GM23338 (cell line): ENCODE results near the gene PRPF31. TPM values are rescaled to one million over a fixed set of nuclear protein-coding genes. Genes with fewer than 3 reads are reported as not detected.
"Not testable (repeated sequence)": the region's sequence is repeated elsewhere in the genome, so short reads cannot be mapped to it uniquely, and the experiment has no call there.

Experiments
- ATAC-seq: fragments of 200-7000 bp; cut with Tn5 transposase; 3 replicates; pipeline ENCODE4 v1.9.1; 2020
- DNase-seq: peaks from one replicate; pipeline ENCODE4 v3.0.0-alpha.2; 2015; ENCODE audit warnings: low spot score
- H2AFZ ChIP-seq: fragments of 200-600 bp; sonication (generic); 2 replicates; pipeline ENCODE4 v1.8.0; 2016; ENCODE audit warnings: antibody characterized with exemption, mild to moderate bottlenecking, moderate library complexity
- H3F3A ChIP-seq: fragments of 200-600 bp; sonication (generic); replicated peaks from 2 replicates; pipeline ENCODE4 v1.8.0; 2017; ENCODE audit warnings: antibody characterized with exemption, mixed run types, low read depth
- H3K27ac ChIP-seq: fragments of 200-600 bp; sonication (generic); 2 replicates; pipeline ENCODE4 v1.6.1; 2016; ENCODE audit warnings: low read depth
- H3K27me3 ChIP-seq: fragments of 200-600 bp; sonication (generic); 2 replicates; pipeline ENCODE4 v1.8.0; 2016; ENCODE audit warnings: mild to moderate bottlenecking, mixed run types, moderate library complexity; ENCODE audit not compliant: insufficient read depth
- H3K36me3 ChIP-seq: fragments of 200-600 bp; sonication (generic); 2 replicates; pipeline ENCODE4 v1.8.0; 2016; ENCODE audit warnings: mild to moderate bottlenecking; ENCODE audit not compliant: insufficient read depth
- H3K4me1 ChIP-seq: fragments of 200-600 bp; sonication (generic); 2 replicates; pipeline ENCODE4 v1.8.0; 2016; ENCODE audit warnings: mild to moderate bottlenecking, moderate library complexity; ENCODE audit not compliant: insufficient read depth
- H3K4me2 ChIP-seq: fragments of 200-600 bp; sonication (generic); 2 replicates; pipeline ENCODE4 v1.7.1; 2017; ENCODE audit warnings: mixed run types
- H3K4me3 ChIP-seq: fragments of 200-600 bp; sonication (generic); 2 replicates; pipeline ENCODE4 v1.6.1; 2016; ENCODE audit warnings: mixed run types
- H3K79me2 ChIP-seq: fragments of 200-600 bp; sonication (generic); replicated peaks from 2 replicates; pipeline ENCODE4 v1.8.0; 2017; ENCODE audit warnings: mild to moderate bottlenecking; ENCODE audit not compliant: insufficient read depth
- H3K9me2 ChIP-seq: fragments of 200-600 bp; sonication (generic); 2 replicates; pipeline ENCODE4 v1.8.0; 2017; ENCODE audit not compliant: insufficient read depth
- H4K20me1 ChIP-seq: fragments of 200-600 bp; sonication (generic); replicated peaks from 2 replicates; pipeline ENCODE4 v1.8.0; 2017; ENCODE audit warnings: mild to moderate bottlenecking; ENCODE audit not compliant: insufficient read depth
- H3K27ac Mint-ChIP-seq: 2 replicates; pipeline ENCODE4 v1.8.0; 2020; ENCODE audit warnings: inconsistent platforms, mild to moderate bottlenecking, moderate library complexity, mixed read lengths
- H3K27me3 Mint-ChIP-seq: 3 replicates; pipeline ENCODE4 v1.8.0; 2022; ENCODE audit warnings: low read depth, mild to moderate bottlenecking, moderate library complexity, mixed read lengths, inconsistent platforms; ENCODE audit not compliant: insufficient read depth, poor library complexity
- H3K36me3 Mint-ChIP-seq: 3 replicates; pipeline ENCODE4 v1.8.0; 2021; ENCODE audit warnings: low read depth, mild to moderate bottlenecking, inconsistent platforms, moderate library complexity, mixed read lengths
- H3K4me1 Mint-ChIP-seq: 3 replicates; pipeline ENCODE4 v1.8.0; 2020; ENCODE audit warnings: mild to moderate bottlenecking, inconsistent platforms, mixed read lengths
- H3K4me3 Mint-ChIP-seq: 3 replicates; pipeline ENCODE4 v1.8.0; 2021; ENCODE audit warnings: moderate library complexity, mild to moderate bottlenecking, inconsistent platforms, mixed read lengths
- H3K9me3 Mint-ChIP-seq: 3 replicates; pipeline ENCODE4 v1.8.0; 2020; ENCODE audit warnings: moderate library complexity, mild to moderate bottlenecking, inconsistent platforms, mixed read lengths
- CREB1 ChIP-seq: fragments of 250-450 bp; sonication (Bioruptor Pico); IDR thresholded peaks from 2 replicates; pipeline ENCODE4 v1.5.0; 2020; ENCODE audit warnings: low read depth, mild to moderate bottlenecking, moderate library complexity
- EZH2phosphoT487 ChIP-seq: fragments of 200-600 bp; sonication (generic); IDR thresholded peaks from one replicate; pipeline ENCODE4 v1.8.1; 2018; ENCODE audit warnings: antibody characterized with exemption; ENCODE audit not compliant: unreplicated experiment
- ZNF331 ChIP-seq: fragments of 250-450 bp; sonication (Bioruptor Pico); IDR thresholded peaks from 2 replicates; pipeline ENCODE4 v1.5.0; 2020; ENCODE audit warnings: low read depth, mild to moderate bottlenecking, moderate library complexity
- polyA plus RNA-seq: library from polyadenylated mRNA; unstranded; fragments of >200 nt; fragmentation: Nextera tagmentation; extraction: Ambion mirVana; gene quantifications from 2 replicates; pipeline ENCODE4 v1.2.1, GENCODE V29; 2016
- total RNA-seq: library from RNA; depleted of rRNA; stranded (reverse); fragments of >200 nt; shearing (Covaris generic); gene quantifications from 2 replicates; pipeline ENCODE4 v1.2.3, GENCODE V29; 2014
- TF ChIP-seq, protein P1 (sequence below), 2 experiments: fragments of 200-600 bp in 1 of 2; sonication (generic) in 1 of 2; conservative IDR thresholded peaks; 2 replicates each; pipeline versions ENCODE4 v1.5.1 to v1.6.1; 2016 to 2017; ENCODE audit warnings: antibody characterized with exemption in 2 of 2, low read depth in 2 of 2, mild to moderate bottlenecking in 2 of 2, moderate library complexity in 1 of 2
- TF ChIP-seq, protein P2 (sequence below): IDR thresholded peaks from one replicate; pipeline ENCODE4 v1.6.1; 2018; ENCODE audit warnings: antibody characterized with exemption; ENCODE audit not compliant: unreplicated experiment

Gene PRPF31
- total and polyA plus RNA-seq, 2 experiments from 2014 or later = 83.3 to 94.2 TPM

DNA sequence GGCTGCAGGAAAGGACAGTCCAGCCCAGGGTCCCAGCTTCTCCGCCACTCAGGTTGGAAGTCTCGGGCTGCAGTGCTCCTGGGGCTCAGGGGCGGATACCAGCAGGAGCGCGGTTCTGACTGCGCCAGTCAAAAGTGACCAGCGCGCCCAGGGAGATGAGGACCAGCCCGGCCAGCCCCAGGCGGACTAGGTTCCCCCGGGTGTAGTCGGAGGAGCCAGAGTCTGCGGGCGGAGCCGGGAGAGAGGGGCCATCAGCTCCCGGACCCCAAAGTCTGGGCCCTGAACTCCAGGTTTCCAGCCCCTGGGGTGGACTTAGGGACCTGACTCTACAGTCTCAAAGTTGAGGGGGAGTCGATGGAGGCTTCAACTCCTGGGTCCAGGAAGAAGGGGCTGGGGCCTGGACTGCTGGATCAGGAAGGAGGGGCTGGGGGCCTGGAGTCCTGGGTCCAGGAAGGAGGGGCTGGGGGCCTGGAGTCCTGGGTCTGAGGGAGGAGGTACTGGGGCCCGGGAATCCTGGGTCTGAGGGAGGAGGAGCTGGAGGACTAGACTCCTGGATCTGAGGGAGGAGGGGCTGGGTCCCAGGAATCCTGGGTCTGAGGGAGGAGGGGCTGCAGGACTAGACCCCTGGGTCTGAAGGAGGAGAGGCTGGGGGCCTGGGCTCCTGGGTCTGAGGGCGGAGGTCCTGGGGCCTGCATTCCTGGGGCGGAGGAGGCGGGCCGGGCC lies 20.3 kb upstream of the PRPF31 start (continued):
- TF ChIP-seq, protein P1, sequence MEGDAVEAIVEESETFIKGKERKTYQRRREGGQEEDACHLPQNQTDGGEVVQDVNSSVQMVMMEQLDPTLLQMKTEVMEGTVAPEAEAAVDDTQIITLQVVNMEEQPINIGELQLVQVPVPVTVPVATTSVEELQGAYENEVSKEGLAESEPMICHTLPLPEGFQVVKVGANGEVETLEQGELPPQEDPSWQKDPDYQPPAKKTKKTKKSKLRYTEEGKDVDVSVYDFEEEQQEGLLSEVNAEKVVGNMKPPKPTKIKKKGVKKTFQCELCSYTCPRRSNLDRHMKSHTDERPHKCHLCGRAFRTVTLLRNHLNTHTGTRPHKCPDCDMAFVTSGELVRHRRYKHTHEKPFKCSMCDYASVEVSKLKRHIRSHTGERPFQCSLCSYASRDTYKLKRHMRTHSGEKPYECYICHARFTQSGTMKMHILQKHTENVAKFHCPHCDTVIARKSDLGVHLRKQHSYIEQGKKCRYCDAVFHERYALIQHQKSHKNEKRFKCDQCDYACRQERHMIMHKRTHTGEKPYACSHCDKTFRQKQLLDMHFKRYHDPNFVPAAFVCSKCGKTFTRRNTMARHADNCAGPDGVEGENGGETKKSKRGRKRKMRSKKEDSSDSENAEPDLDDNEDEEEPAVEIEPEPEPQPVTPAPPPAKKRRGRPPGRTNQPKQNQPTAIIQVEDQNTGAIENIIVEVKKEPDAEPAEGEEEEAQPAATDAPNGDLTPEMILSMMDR (conservative IDR thresholded peaks at IDR 0.05; ENCODE audit: low read depth in 2 of 2) = no peak
- TF ChIP-seq CREB1 (CRISPR knock-in tag) = no peak

DNA sequence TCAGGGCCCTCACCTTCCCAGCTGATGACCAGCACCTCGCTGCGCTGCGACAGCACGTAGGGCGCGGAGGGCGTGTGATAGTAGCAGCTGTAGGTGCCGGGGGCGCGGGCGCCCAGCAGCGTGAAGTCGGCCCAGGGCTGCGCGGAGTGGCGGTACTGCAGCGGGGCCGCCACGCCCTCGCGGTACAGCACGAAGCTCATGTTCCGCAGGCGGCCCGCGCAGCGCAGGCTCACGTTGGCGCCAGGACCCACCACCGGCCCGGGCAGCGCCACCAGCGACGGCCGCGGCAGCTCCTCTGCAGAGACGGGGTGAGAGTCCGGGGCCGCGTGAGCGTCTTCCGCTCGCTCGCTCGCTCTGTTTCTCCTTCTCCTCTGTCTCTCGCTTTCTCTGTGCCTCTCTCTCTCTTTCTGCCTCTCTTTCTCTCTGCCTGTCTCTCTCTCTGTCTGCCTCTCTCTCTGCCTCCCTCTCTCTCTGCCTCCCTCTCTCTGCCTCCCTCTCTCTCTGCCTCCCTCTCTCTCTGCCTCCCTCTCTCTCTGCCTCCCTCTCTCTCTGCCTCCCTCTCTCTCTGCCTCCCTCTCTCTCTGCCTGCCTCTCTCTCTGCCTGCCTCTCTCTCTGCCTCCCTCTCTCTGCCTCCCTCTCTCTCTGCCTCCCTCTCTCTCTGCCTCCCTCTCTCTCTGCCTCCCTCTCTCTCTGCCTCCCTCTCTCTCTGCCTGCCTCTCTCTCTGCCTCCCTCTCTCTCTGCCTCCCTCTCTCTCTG lies 19.5 kb upstream of the PRPF31 start:
- H4K20me1 ChIP-seq, H3F3A ChIP-seq, H3K27ac ChIP-seq, H3K36me3 Mint-ChIP-seq, H3K4me1 ChIP-seq, H3K36me3 ChIP-seq, H3K9me2 ChIP-seq, H3K79me2 ChIP-seq, H3K27ac Mint-ChIP-seq, H3K4me1 Mint-ChIP-seq: not testable (repeated sequence)
- H2AFZ ChIP-seq = peak overlapping the region; percentile 66; the same call in 1 of the 2 replicates
- TF ChIP-seq, protein P1 (conservative IDR thresholded peaks at IDR 0.05; ENCODE audit: low read depth in 2 of 2) = 0 out of 4 replicates have a peak, but pooled peaks of 1 of the 2 experiments have one; percentile 8
- ATAC-seq = peak; percentile 88
- Mint-ChIP-seq H3K4me3 (peak overlapping the region; percentile 75), H3K9me3 (peaks cover 10% of the 10 kb centered on the region), H3K27me3 (peaks cover 36% of the 10 kb centered on the region)
- H3K4me2 ChIP-seq = peak overlapping the region; percentile 94
- peaks cover 41% of the 10 kb centered on the region for H3K27me3 ChIP-seq
- DNase-seq = peak; percentile 66
- H3K4me3 ChIP-seq = peak overlapping the region; percentile 76

DNA sequence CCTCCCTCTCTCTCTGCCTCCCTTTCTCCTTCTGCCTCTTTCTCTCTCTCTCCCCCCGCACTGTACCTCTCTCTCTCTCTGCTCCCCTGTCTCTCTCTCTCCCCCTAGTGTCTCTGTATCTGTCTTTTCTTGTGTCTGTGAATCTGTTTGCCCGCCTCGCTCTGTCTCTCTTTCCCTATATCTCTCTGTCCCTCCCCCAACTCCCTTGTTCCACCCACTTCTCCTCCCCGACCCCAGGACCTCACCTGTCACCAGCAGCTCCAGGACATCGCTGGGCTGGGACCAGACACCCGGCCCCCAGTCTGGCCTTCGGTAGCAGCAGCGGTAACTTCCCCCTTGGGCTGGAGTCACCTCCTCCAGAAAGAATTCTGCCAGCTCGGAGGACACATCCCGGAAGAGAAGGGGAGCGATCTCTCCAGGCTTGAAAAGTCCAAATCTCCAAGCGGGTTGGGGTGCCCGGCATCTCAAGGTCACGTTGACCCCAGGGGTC lies 18.9 kb upstream of the PRPF31 start:
- peak; percentile 62 for DNase-seq
- Histone ChIP-seq H3K9me2 (no peaks in the 10 kb centered on the region), H3K27ac (no peak overlapping the region), H3K4me1 (peaks cover 6% of the 10 kb centered on the region; the same call in 1 of the 2 replicates), H4K20me1 (no peaks in the 10 kb centered on the region), H3K4me3 (peak overlapping the region; percentile 76), H3K4me2 (peak overlapping the region; percentile 94), H3K36me3 (no peaks in the 10 kb centered on the region), H2AFZ (peak overlapping the region; percentile 94), H3F3A (peaks cover 9% of the 10 kb centered on the region; the same call in 1 of the 2 replicates), H3K79me2 (no peaks in the 10 kb centered on the region), H3K27me3 (peaks cover 41% of the 10 kb centered on the region)
- Mint-ChIP-seq H3K4me1 (peaks cover 4% of the 10 kb centered on the region), H3K27me3 (peaks cover 36% of the 10 kb centered on the region), H3K36me3 (peaks cover 7% of the 10 kb centered on the region; the same call in 1 of the 3 replicates), H3K4me3 (peak overlapping the region; percentile 75), H3K9me3 (peaks cover 10% of the 10 kb centered on the region), H3K27ac (no peak overlapping the region)
- ATAC-seq = peak; percentile 61
- TF ChIP-seq ZNF331 (CRISPR knock-in tag) = no peak
- TF ChIP-seq, protein P2, sequence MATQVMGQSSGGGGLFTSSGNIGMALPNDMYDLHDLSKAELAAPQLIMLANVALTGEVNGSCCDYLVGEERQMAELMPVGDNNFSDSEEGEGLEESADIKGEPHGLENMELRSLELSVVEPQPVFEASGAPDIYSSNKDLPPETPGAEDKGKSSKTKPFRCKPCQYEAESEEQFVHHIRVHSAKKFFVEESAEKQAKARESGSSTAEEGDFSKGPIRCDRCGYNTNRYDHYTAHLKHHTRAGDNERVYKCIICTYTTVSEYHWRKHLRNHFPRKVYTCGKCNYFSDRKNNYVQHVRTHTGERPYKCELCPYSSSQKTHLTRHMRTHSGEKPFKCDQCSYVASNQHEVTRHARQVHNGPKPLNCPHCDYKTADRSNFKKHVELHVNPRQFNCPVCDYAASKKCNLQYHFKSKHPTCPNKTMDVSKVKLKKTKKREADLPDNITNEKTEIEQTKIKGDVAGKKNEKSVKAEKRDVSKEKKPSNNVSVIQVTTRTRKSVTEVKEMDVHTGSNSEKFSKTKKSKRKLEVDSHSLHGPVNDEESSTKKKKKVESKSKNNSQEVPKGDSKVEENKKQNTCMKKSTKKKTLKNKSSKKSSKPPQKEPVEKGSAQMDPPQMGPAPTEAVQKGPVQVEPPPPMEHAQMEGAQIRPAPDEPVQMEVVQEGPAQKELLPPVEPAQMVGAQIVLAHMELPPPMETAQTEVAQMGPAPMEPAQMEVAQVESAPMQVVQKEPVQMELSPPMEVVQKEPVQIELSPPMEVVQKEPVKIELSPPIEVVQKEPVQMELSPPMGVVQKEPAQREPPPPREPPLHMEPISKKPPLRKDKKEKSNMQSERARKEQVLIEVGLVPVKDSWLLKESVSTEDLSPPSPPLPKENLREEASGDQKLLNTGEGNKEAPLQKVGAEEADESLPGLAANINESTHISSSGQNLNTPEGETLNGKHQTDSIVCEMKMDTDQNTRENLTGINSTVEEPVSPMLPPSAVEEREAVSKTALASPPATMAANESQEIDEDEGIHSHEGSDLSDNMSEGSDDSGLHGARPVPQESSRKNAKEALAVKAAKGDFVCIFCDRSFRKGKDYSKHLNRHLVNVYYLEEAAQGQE = no peak
- no peak for TF ChIP-seq EZH2phosphoT487
